Measurements from ENCODE around the gene RAB8A. TPM values are rescaled to one million over a fixed set of nuclear protein-coding genes. Genes with fewer than 3 reads are reported as not detected.
A peak's percentile ranks its signal among the peaks of the same experiment; 100 is the strongest.

The RAB8A gene
- total RNA-seq, 2 donors from 2014 or later = 127 to 145 TPM

GRCh38 chr19:16148443-16149229 lies 36.9 kb downstream of the RAB8A start:
- H3K27me3 ChIP-seq = no peaks in the 10 kb centered on the region
- no peaks in the 10 kb centered on the region for H3K9me3 ChIP-seq
- H3K4me1 ChIP-seq = no peaks in the 10 kb centered on the region
- intact Hi-C loops (cut with DNase I) = no loop called here
- no peak overlapping the region for H3K9ac ChIP-seq (ENCODE audit: low read depth in 2 of 2, low read length in 2 of 2)
- TF ChIP-seq CTCF (IDR thresholded peaks at IDR 0.05) = no peak
- no peak for DNase-seq
- peak overlapping the region; percentile 9 for H3K27ac ChIP-seq
- no peak overlapping the region for H3K4me3 ChIP-seq
- no peaks in the 10 kb centered on the region for H3K36me3 ChIP-seq

- H3K27me3 ChIP-seq = no peaks in the 10 kb centered on the region
- intact Hi-C loops (cut with DNase I) = no loop called here
- no peak overlapping the region for H3K27ac ChIP-seq
- no peaks in the 10 kb centered on the region for H3K4me1 ChIP-seq
- H3K9ac ChIP-seq (ENCODE audit: low read depth in 2 of 2, low read length in 2 of 2) = no peak overlapping the region
- H3K9me3 ChIP-seq = no peaks in the 10 kb centered on the region
- H3K4me3 ChIP-seq = no peak overlapping the region
- H3K36me3 ChIP-seq = no peaks in the 10 kb centered on the region
- DNase-seq = no peak
- no peak for TF ChIP-seq CTCF (IDR thresholded peaks at IDR 0.05)
Observed at GRCh38 chr19:16153582-16154336, 42.1 kb downstream of the RAB8A start.

- TF ChIP-seq CTCF (IDR thresholded peaks at IDR 0.05) = no peak
- intact Hi-C loops (cut with DNase I) = no loop called here
- H3K27ac ChIP-seq = no peak overlapping the region
- no peaks in the 10 kb centered on the region for H3K4me1 ChIP-seq
- H3K27me3 ChIP-seq = no peaks in the 10 kb centered on the region
- H3K4me3 ChIP-seq = no peak overlapping the region
- no peak overlapping the region for H3K9ac ChIP-seq (ENCODE audit: low read depth in 2 of 2, low read length in 2 of 2)
- no peaks in the 10 kb centered on the region for H3K9me3 ChIP-seq
- no peak for DNase-seq
- H3K36me3 ChIP-seq = no peaks in the 10 kb centered on the region
Observed at GRCh38 chr19:16154557-16154956, 42.9 kb downstream of the RAB8A start.

GRCh38 chr19:16155128-16155527 lies 43.4 kb downstream of the RAB8A start:
- no peak for DNase-seq
- Histone ChIP-seq H3K9ac (ENCODE audit: low read depth in 2 of 2, low read length in 2 of 2) (no peak overlapping the region), H3K27me3 (no peaks in the 10 kb centered on the region), H3K27ac (no peak overlapping the region), H3K4me3 (no peak overlapping the region), H3K36me3 (no peaks in the 10 kb centered on the region), H3K9me3 (no peaks in the 10 kb centered on the region), H3K4me1 (no peaks in the 10 kb centered on the region)
- no peak for TF ChIP-seq CTCF (IDR thresholded peaks at IDR 0.05)
- intact Hi-C loops (cut with DNase I) = no loop called here

- no peak for TF ChIP-seq CTCF (IDR thresholded peaks at IDR 0.05)
- Histone ChIP-seq H3K27ac (no peak overlapping the region), H3K36me3 (no peaks in the 10 kb centered on the region), H3K9me3 (no peaks in the 10 kb centered on the region), H3K4me1 (no peaks in the 10 kb centered on the region), H3K27me3 (no peaks in the 10 kb centered on the region), H3K9ac (ENCODE audit: low read depth in 2 of 2, low read length in 2 of 2) (no peak overlapping the region), H3K4me3 (no peak overlapping the region)
- DNase-seq = no peak
- intact Hi-C loops (cut with DNase I) = no loop called here
Observed at GRCh38 chr19:16156904-16157303, 45.2 kb downstream of the RAB8A start.
